ENCODE data around the gene MAGEB17. TPM values are rescaled to one million over a fixed set of nuclear protein-coding genes. Genes with fewer than 3 reads are reported as not detected.
A peak's percentile ranks its signal among the peaks of the same experiment; 100 is the strongest.

MAGEB17 gene
- total and polyA plus RNA-seq, 2 of the 8 experiments (the other 6 are each of a cell fraction or from before 2014, with no cell fraction given), result 0.48 to 1.1 TPM

DNA sequence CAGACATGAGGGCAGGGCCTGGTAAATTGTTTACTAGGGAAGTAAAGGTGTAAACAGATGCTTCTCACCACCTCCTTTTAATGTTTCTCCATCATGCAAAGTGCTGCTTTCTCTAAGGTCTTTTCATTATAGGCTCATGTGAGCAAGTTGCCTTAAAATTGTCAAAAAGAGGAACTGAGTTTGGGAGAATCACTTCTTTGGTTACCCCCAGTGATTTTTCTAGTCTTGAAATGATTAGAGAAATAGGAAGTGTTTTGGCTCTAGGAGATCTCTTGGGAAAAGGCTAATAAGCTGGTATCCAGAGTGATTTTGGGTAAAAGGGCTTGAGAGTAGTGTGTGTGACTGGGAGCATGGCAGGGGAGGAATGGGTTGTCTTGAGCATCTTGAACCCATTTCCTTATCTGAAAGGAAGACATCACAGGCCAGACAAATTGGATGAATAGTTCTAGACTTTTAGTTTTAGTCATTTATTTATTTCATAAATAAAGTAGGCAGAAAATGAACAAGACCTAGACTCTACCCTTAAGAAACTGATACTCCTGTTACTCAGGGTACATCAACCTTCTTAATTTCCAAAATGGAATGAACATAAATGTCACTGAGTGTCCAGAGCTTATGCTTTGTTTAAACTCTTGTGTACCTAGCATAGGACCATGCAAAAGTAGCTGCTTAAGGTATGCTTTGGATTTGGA lies 29.7 kb upstream of the MAGEB17 start:
- Histone ChIP-seq H4K8ac (ENCODE audit: extremely low read depth, insufficient read depth, low read length) (no peak overlapping the region), H3K23ac (ENCODE audit: insufficient read length) (no peak overlapping the region), H3K27ac (ENCODE audit: low read depth, low read length) (no peak overlapping the region), H3K56ac (replicated peaks; ENCODE audit: insufficient read length, low read depth, low read length) (no peak overlapping the region), H3K23me2 (ENCODE audit: low read depth, low read length) (no peaks in the 10 kb centered on the region), H3K79me1 (ENCODE audit: low read depth, low read length) (no peaks in the 10 kb centered on the region), H3K27me3 (replicated peaks in 1 of 4; ENCODE audit: control insufficient read depth in 3 of 4, extremely low read depth in 1 of 4, insufficient read depth in 3 of 4, low read length in 3 of 4) (no peaks in the 10 kb centered on the region), H3K4ac (replicated peaks; ENCODE audit: insufficient read length, low read depth, low read length) (no peak overlapping the region), H4K91ac (replicated peaks; ENCODE audit: insufficient read length, low read length) (no peak overlapping the region), H3K14ac (ENCODE audit: insufficient read length) (no peak overlapping the region), H3K4me3 (ENCODE audit: extremely low read depth in 1 of 4, insufficient read depth in 2 of 4, low read depth in 3 of 4, low read length in 4 of 4) (no peak overlapping the region), H4K20me1 (replicated peaks in 1 of 2; ENCODE audit: control insufficient read depth in 1 of 2, insufficient read depth in 2 of 2, low read length in 2 of 2) (no peaks in the 10 kb centered on the region), H2AK5ac (ENCODE audit: low read depth, low read length) (no peak overlapping the region), H3K18ac (ENCODE audit: extremely low read depth, low read length) (no peak overlapping the region), H2BK5ac (ENCODE audit: low read depth, low read length) (no peak overlapping the region), H3K4me2 (ENCODE audit: insufficient read depth in 1 of 2, low read depth in 2 of 2, low read length in 2 of 2) (peak overlapping the region in 1 of 2 experiments; percentile 32; a peak in 1 of 4 replicates), H3K79me2 (ENCODE audit: control insufficient read depth in 1 of 2, insufficient read depth in 2 of 2, low read length in 2 of 2) (peaks cover 27 to 98% of the 10 kb centered on the region in 2 experiments; a peak in 3 of 4 replicates), H4K5ac (ENCODE audit: insufficient read length, low read depth, low read length) (no peak overlapping the region), H3K9me3 (ENCODE audit: insufficient read depth in 2 of 2, low read depth in 1 of 2, low read length in 1 of 2) (no peaks in the 10 kb centered on the region), H2BK15ac (ENCODE audit: low read length) (no peak overlapping the region), H2BK20ac (ENCODE audit: low read length) (no peak overlapping the region), H3K36me3 (ENCODE audit: control insufficient read depth in 2 of 4, insufficient read depth in 4 of 4, low read length in 3 of 4) (peaks cover 0 to 68% (median 1%) of the 10 kb centered on the region in 4 experiments; a peak in 3 of 8 replicates), H2AFZ (ENCODE audit: low read length) (no peak overlapping the region), H3K9ac (replicated peaks in 1 of 4; ENCODE audit: extremely low read depth in 1 of 4, low read depth in 3 of 4, low read length in 3 of 4) (no peak overlapping the region), H2BK120ac (replicated peaks; ENCODE audit: low read depth, low read length) (no peak overlapping the region), H3K4me1 (replicated peaks in 1 of 4; ENCODE audit: control insufficient read depth in 3 of 4, insufficient read depth in 4 of 4, low read length in 3 of 4) (peaks cover 0 to 14% (median 0%) of the 10 kb centered on the region in 4 experiments; a peak in 1 of 7 replicates), H2BK12ac (ENCODE audit: low read depth, low read length) (no peak overlapping the region)
- ChIA-PET POLR2A (ENCODE audit: partially characterized antibody) (interaction anchor here (1.1 kb wide), 1 partner anchor 40 kb away, joined by 3 read pairs; no protein-coding TSS in a partner anchor), CTCF (ENCODE audit: partially characterized antibody) (interaction anchor here (1.0 to 1.8 kb wide), 6 partner anchors 9 to 76 kb away, joined by 3 to 6 read pairs (median 5); no protein-coding TSS in a partner anchor)
- FAIRE-seq, result no peak
- no peak for DNase-seq (ENCODE audit: low read depth in 1 of 2, low spot score in 2 of 2)
- no peak for TF ChIP-seq ATF3 (IDR thresholded peaks at IDR 0.05; ENCODE audit: insufficient read depth, low read depth, low read length)
- TF ChIP-seq CREB1 (IDR thresholded peaks at IDR 0.05), result no peak
- no peak for TF ChIP-seq NRF1 (IDR thresholded peaks at IDR 0.05; ENCODE audit: low read depth, low read length)
